Body of pancreas (tissue), 4 donors: ENCODE measurements around the gene STARD3.

Experiments
- POLR2A ChIP-seq, 3 donors: fragments of 450-650 bp; IDR thresholded peaks; one replicate each; pipeline ENCODE4 v1.6.1; 2016; ENCODE audit warnings: antibody characterized with exemption in 3 of 3, mild to moderate bottlenecking in 2 of 3
- TF ChIP-seq, protein P1 (sequence below), 7 experiments: fragments of 450-650 bp in 4 of 7; fragments of 200-600 bp in 3 of 7; sonication (generic) in 3 of 7; IDR thresholded peaks; one replicate each; pipeline ENCODE4 v1.5.1; 2016 to 2019; ENCODE audit warnings: antibody characterized with exemption in 7 of 7

DNA sequence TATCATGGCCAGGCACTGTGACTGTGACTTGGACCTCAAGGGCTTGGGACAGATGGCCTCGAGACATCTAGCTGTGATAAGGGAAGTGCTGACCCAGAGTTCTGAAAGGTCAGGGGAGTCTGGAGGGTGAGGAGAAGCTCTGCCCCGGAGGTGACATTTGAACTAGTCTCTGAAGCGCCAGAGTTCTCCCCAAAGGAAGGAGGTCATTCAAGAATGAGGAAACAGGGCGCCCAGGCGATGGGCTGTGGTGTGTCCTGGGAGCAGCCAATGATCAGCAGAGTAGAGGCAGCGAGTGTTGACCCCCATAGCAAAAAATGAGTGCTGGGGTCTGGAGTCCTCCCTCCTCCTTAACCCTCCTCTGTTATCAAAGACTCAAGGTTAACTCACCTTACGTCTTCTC lies 4.9 kb downstream of the STARD3 start:
- TF ChIP-seq, protein P1, sequence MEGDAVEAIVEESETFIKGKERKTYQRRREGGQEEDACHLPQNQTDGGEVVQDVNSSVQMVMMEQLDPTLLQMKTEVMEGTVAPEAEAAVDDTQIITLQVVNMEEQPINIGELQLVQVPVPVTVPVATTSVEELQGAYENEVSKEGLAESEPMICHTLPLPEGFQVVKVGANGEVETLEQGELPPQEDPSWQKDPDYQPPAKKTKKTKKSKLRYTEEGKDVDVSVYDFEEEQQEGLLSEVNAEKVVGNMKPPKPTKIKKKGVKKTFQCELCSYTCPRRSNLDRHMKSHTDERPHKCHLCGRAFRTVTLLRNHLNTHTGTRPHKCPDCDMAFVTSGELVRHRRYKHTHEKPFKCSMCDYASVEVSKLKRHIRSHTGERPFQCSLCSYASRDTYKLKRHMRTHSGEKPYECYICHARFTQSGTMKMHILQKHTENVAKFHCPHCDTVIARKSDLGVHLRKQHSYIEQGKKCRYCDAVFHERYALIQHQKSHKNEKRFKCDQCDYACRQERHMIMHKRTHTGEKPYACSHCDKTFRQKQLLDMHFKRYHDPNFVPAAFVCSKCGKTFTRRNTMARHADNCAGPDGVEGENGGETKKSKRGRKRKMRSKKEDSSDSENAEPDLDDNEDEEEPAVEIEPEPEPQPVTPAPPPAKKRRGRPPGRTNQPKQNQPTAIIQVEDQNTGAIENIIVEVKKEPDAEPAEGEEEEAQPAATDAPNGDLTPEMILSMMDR (IDR thresholded peaks at IDR 0.05): no peak
- TF ChIP-seq POLR2A (IDR thresholded peaks at IDR 0.05): no peak
